ENCODE results near the gene NME2. TPM values are rescaled to one million over a fixed set of nuclear protein-coding genes. Genes with fewer than 3 reads are reported as not detected.

The NME2 gene
- total and polyA plus RNA-seq, 2 of the 8 experiments (the other 6 are each of a cell fraction or from before 2014, with no cell fraction given): 827 to 929 TPM

GRCh38 chr17:51170736-51171135 lies 4.5 kb downstream of the NME2 start:
- H3K36me3 ChIP-seq (ENCODE audit: control insufficient read depth in 2 of 4, insufficient read depth in 4 of 4, low read length in 3 of 4): peaks cover 14 to 48% (median 35%) of the 10 kb centered on the region in 4 experiments; a peak in 7 of 8 replicates
- H3K4ac ChIP-seq (replicated peaks; ENCODE audit: insufficient read length, low read depth, low read length): no peak overlapping the region
- H3K14ac ChIP-seq (ENCODE audit: insufficient read length): no peak overlapping the region
- ChIA-PET POLR2A (ENCODE audit: partially characterized antibody) (interaction anchor here (0.7 to 7.1 kb wide), 6 partner anchors 7 to 179 kb away, joined by 3 to 56 read pairs (median 3); partner anchors contain the start of genes NME2 and SPAG9), CTCF (ENCODE audit: partially characterized antibody) (interaction anchor here (1.6 kb wide), 1 partner anchor 11 kb away, joined by 9 read pairs; no protein-coding TSS in a partner anchor)
- TF ChIP-seq SRF (IDR thresholded peaks at IDR 0.05; ENCODE audit: low read depth, low read length) (no peak), E2F6 (IDR thresholded peaks at IDR 0.05) (no peak), RAD21 (IDR thresholded peaks at IDR 0.05 in 1 of 2, conservative IDR thresholded peaks at IDR 0.05 in 1 of 2; ENCODE audit: low read depth in 2 of 2, low read length in 2 of 2) (no peak), JUND (IDR thresholded peaks at IDR 0.05; ENCODE audit: low read length) (no peak), SIRT6 (IDR thresholded peaks at IDR 0.05; ENCODE audit: low read length) (no peak), EP300 (IDR thresholded peaks at IDR 0.05; ENCODE audit: borderline replicate concordance in 1 of 2, low read depth in 2 of 2, low read length in 2 of 2) (no peak), MAX (IDR thresholded peaks at IDR 0.05) (no peak), POLR2AphosphoS5 (IDR thresholded peaks at IDR 0.05; ENCODE audit: low read depth, low read length) (no peak), TBP (IDR thresholded peaks at IDR 0.05; ENCODE audit: low read depth, low read length) (no peak), TAF1 (IDR thresholded peaks at IDR 0.05; ENCODE audit: low read depth, low read length) (no peak), CHD2 (IDR thresholded peaks at IDR 0.05; ENCODE audit: low read length) (no peak), SAP30 (IDR thresholded peaks at IDR 0.05; ENCODE audit: insufficient read depth, insufficient replicate concordance, low read length) (no peak)
- H3K18ac ChIP-seq (ENCODE audit: extremely low read depth, low read length): no peak overlapping the region
- no peak overlapping the region for H3K23ac ChIP-seq (ENCODE audit: insufficient read length)
- no peak overlapping the region for H2AK5ac ChIP-seq (ENCODE audit: low read depth, low read length)
- peaks cover 3% of the 10 kb centered on the region for H3K23me2 ChIP-seq (ENCODE audit: low read depth, low read length)
- no peak overlapping the region for H3K4me3 ChIP-seq (ENCODE audit: extremely low read depth in 1 of 4, insufficient read depth in 2 of 4, low read depth in 3 of 4, low read length in 4 of 4)
- H4K5ac ChIP-seq (ENCODE audit: insufficient read length, low read depth, low read length): no peak overlapping the region
- H2BK15ac ChIP-seq (ENCODE audit: low read length): no peak overlapping the region
- H4K91ac ChIP-seq (replicated peaks; ENCODE audit: insufficient read length, low read length): no peak overlapping the region
- H2BK120ac ChIP-seq (replicated peaks; ENCODE audit: low read depth, low read length): no peak overlapping the region
- H2BK5ac ChIP-seq (ENCODE audit: low read depth, low read length): no peak overlapping the region
- peaks cover 0 to 5% of the 10 kb centered on the region in 2 experiments for H4K20me1 ChIP-seq (replicated peaks in 1 of 2; ENCODE audit: control insufficient read depth in 1 of 2, insufficient read depth in 2 of 2, low read length in 2 of 2)
- no peak overlapping the region for H4K8ac ChIP-seq (ENCODE audit: extremely low read depth, insufficient read depth, low read length)
- no peak overlapping the region for H3K27ac ChIP-seq (ENCODE audit: low read depth, low read length)
- H3K79me1 ChIP-seq (ENCODE audit: low read depth, low read length): no peaks in the 10 kb centered on the region; the same call in 1 of the 2 replicates
- no peaks in the 10 kb centered on the region for H3K27me3 ChIP-seq (replicated peaks in 1 of 4; ENCODE audit: control insufficient read depth in 3 of 4, extremely low read depth in 1 of 4, insufficient read depth in 3 of 4, low read length in 3 of 4)
- DNase-seq (ENCODE audit: low read depth in 1 of 2, low spot score in 2 of 2) (no peak), FAIRE-seq (no peak)
- H3K79me2 ChIP-seq (ENCODE audit: control insufficient read depth in 1 of 2, insufficient read depth in 2 of 2, low read length in 2 of 2): peaks cover 0 to 13% of the 10 kb centered on the region in 2 experiments; a peak in 2 of 4 replicates
- no peak overlapping the region for H3K9ac ChIP-seq (replicated peaks in 1 of 4; ENCODE audit: extremely low read depth in 1 of 4, low read depth in 3 of 4, low read length in 3 of 4)
- H3K56ac ChIP-seq (replicated peaks; ENCODE audit: insufficient read length, low read depth, low read length): no peak overlapping the region
- peaks cover 0 to 3% (median 0%) of the 10 kb centered on the region in 4 experiments; a peak in 2 of 7 replicates for H3K4me1 ChIP-seq (replicated peaks in 1 of 4; ENCODE audit: control insufficient read depth in 3 of 4, insufficient read depth in 4 of 4, low read length in 3 of 4)
- H3K4me2 ChIP-seq (ENCODE audit: insufficient read depth in 1 of 2, low read depth in 2 of 2, low read length in 2 of 2): no peak overlapping the region
- WGBS, 2 experiments (ENCODE audit: extremely low coverage in 1 of 2, insufficient coverage in 1 of 2, insufficient read length in 1 of 2, insufficient replicate concordance in 2 of 2, low coverage in 1 of 2, low lambda C conversion rate in 2 of 2, missing lambda C conversion rate in 1 of 2): 75% methylated on average over 2 of the region's 2 CpGs; no CpG with 5 or more reads in 1 of the 2 experiments
- H2BK12ac ChIP-seq (ENCODE audit: low read depth, low read length): no peak overlapping the region
- no peaks in the 10 kb centered on the region for H3K9me3 ChIP-seq (ENCODE audit: insufficient read depth in 2 of 2, low read depth in 1 of 2, low read length in 1 of 2)
- H2BK20ac ChIP-seq (ENCODE audit: low read length): no peak overlapping the region
- H2AFZ ChIP-seq (ENCODE audit: low read length): no peak overlapping the region

Measured in H1 (cell line).